ENCODE data around the gene COPG2.
"Not testable (repeated sequence)": the region's sequence is repeated elsewhere in the genome, so short reads cannot be mapped to it uniquely, and the experiment has no call there.

COPG2 gene, protein sequence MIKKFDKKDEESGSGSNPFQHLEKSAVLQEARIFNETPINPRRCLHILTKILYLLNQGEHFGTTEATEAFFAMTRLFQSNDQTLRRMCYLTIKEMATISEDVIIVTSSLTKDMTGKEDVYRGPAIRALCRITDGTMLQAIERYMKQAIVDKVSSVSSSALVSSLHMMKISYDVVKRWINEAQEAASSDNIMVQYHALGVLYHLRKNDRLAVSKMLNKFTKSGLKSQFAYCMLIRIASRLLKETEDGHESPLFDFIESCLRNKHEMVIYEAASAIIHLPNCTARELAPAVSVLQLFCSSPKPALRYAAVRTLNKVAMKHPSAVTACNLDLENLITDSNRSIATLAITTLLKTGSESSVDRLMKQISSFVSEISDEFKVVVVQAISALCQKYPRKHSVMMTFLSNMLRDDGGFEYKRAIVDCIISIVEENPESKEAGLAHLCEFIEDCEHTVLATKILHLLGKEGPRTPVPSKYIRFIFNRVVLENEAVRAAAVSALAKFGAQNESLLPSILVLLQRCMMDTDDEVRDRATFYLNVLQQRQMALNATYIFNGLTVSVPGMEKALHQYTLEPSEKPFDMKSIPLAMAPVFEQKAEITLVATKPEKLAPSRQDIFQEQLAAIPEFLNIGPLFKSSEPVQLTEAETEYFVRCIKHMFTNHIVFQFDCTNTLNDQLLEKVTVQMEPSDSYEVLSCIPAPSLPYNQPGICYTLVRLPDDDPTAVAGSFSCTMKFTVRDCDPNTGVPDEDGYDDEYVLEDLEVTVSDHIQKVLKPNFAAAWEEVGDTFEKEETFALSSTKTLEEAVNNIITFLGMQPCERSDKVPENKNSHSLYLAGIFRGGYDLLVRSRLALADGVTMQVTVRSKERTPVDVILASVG

DNA sequence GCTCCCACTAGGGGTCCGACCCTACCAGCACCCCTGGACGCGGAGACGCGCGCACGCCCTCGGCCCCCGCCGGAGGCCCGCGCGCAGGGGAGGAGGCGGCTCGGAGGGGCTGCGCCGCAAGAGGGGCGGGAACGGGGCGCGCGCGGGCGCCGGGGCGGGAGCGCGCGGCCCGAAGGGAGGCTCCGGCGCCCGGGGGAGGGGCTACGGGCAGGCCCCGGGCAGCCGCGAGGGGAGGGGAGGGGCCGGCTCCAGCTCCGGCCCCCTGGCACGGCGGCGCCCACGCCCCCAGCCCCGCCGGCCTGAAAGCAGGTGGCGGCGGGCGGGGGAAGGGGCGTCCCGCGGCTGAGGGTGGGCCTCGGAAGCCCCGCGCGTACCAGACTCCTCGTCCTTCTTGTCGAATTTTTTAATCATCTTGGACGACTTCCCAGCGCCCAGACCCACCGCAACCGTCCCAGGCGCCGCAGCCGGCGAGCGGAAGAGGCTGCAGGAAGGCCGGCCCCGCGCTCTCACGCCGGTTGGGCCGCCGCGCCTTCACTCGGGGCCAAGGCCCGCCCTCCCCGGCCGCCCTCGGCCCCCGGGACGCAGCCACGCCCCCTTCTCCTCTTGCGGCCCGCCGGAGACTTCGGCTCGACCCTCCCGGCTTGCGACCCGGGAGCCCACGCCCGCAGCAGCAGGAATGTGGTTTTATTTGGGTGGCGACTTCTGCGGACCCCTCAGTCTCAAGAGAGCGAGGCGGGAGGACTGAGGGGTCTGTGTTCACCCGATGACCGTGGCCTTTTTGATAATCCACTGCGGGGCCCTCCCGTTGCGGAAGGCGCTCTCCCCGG, at the start of gene COPG2:
Gene COPG2, minus strand, starts transcription at position 491 of the 827 bp plus-strand sequence. Its CDS starts 80 bp downstream, at position 411.
- DNase-seq (ENCODE audit: low spot score): peak; percentile 100

DNA sequence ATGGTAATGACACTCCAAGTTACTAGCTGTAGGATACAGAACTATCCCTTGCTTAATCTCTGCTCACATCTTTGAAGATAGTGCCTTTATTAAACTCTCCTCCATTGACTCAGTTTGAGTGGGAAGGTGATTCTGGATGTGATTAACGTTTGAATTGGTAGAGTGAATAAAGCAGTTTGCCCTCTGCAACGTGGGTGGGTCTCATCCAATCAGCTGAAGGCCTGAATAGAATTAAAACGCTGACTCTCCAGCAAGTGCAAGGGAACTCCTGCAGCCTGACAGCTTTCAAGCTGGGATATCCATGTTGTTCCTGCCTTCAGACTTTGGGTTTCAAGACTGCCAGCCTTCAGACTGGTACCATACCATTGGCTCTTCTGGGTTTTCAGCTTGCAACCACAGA, 43.9 kb upstream of the COPG2 start:
- no peak for DNase-seq (ENCODE audit: low spot score)

DNA sequence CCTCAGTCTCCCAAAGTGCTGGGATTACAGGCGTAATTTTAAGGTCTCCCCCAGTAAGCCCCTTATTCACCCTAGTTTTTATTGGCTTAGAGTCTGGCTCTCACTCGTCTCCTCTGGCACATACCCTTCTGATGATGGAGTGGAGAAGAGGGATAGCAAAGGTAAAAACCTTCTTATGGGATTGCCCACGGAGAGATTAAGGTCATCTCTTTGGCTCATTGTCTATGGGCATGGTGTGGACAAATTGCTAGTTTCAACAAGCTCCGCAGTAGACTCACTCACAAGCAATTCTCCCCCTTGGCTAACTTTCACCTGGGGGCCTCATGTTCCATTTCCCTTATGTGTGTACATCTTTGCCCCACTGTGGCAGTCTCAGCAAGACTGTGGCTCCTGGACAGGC, 40.2 kb upstream of the COPG2 start:
- DNase-seq (ENCODE audit: low spot score): no peak

DNA sequence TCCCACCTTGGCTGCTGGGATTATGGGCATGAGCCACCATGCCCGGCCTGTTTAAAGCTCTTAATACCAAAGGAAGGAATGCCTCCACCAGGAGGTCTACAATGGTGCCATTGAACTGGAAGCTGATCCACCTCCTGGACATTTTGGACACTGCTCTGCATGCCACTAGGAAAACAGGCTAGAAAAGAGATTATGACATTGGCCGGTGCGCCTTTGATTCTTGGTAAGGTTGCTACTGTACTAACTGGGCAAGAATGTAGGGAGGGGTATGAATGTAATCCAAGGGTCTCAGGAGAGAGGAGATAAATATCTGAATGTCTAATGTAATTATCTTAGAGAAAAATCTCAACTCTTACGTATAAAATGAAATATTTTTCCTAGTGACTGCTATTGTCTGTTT, 39.5 kb upstream of the COPG2 start:
- no peak for DNase-seq (ENCODE audit: low spot score)

DNA sequence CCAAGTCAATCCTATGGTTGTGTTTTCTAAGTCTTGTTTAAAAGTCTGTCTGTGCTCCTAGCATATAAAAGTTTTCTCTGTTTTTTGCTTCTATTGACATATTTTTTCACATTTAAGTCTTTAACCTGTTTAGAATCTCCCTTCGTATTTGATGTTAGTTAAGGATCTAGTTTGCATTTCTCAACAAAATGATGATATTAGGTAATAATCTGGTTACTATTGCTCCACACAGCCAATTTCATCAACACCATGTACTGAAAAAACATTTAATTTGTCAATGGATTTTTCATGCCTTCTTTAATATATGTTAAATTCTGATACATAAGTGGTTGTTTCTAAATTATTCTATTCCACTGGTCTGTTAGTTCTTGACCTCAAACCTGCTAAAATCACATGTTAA, 35.3 kb upstream of the COPG2 start:
- DNase-seq (ENCODE audit: low spot score): no peak

DNA sequence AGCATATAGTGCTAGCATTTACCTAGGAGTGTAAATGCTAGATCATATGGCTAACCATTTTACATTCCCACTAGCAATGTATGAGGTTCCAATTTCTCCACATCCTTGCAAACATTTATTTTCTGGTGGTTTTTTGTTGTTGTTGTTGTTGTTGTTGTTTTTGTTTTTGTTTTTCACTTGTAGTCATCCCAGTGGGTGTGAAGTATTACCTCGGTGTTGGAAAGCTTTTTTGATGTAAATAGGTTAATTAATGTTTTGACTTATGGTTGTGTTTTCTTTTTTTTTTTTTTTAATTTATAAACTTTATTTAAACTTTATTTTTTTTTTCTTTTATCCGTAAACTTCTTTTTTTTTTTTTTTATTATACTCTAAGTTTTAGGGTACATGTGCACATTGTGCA, 33.1 kb upstream of the COPG2 start:
- DNase-seq (ENCODE audit: low spot score): no peak

DNA sequence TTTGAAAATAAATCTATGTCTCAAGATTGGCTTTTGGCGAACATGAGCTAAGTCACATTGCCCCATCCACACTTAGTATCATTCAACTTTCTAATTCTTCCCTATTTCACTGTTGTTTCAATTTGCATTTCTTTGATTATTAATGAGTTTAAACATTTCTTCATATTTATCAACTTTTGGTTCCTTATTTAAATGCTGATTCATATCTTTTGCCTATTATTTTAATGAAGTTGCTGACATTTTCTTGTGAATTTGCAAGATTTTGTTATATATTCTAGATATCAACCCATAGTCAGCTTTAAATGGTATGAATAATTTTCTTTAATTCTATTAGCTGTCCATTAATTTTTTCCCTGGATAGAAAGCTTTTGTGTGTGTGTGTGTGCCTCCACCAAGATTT, 32.2 kb upstream of the COPG2 start:
- DNase-seq (ENCODE audit: low spot score): no peak

DNA sequence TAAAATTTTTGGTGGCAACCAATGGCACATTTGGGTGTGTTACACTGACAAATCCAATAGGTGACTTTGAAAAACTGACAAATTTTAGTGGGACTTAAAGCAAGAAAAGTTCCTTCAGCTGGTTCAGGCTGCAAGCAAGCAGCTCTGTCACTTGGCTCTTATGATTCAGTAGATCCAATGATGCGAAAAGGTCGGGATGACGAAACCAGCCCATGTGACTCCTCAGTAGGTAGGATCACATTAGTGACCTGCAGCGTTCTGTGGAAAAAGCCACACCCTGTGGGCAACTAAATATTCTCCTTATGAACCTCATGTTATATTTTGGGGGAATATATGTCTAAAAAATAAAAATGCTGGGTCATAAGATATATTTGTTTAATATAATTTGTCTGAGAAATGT, 31.1 kb upstream of the COPG2 start:
- DNase-seq (ENCODE audit: low spot score): no peak

DNA sequence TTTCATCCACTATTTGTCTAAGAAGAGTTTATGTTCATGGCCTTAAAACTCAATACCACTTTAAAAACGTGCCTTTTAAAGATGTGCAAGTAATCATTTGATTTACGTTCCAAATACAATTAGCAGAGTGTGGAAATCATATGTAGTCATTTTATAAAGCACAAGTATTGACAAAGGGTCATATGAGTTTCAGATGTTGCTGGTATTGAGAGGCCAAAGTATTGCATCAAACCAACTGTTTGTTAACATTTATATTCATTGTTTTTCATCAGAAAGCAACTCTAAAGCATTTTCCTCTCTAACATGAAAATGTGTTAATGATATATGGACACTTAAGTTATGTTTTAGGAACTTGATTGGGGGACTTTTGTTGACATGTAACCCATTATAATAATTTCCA, 29.3 kb upstream of the COPG2 start:
- no peak for DNase-seq (ENCODE audit: low spot score)

DNA sequence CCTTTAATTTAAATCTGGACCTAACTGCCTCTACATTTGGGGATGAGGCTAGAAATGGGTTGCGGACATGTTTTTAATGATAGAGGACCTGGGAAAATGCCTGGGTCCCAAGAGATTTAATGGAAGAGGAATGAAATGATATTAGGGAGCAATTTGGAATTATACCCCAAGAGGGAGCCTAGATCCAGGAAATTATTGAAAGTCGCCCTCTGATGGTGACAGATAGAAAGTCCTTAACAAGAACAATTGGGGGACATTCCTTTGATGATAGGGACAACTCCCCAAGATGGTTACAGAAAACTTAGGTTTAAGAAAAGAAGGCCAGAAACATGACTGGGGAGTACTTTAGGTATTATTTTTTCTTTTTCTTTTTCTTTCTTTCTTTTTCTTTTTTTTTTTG, 27.3 kb upstream of the COPG2 start:
- DNase-seq (ENCODE audit: low spot score): peak; percentile 39

DNA sequence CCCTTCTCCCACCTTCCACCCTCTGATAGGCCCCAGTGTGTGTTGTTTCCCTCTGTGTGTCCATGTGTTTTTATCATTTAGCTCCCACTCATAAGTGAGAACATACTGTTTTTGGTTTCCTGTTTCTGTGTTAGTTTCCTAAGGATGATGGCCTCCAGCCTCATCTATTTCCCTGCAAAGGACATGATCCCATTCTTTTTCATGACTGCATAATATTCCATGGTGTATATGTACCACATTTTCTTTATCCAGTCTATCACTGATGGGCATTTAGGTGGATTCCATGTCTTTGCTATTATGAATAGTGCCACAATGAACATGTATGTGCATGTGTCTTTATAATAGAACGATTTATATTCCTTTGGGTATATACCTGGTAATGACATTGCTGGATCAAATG, 23.8 kb upstream of the COPG2 start:
- DNase-seq (ENCODE audit: low spot score): not testable (repeated sequence)

DNA sequence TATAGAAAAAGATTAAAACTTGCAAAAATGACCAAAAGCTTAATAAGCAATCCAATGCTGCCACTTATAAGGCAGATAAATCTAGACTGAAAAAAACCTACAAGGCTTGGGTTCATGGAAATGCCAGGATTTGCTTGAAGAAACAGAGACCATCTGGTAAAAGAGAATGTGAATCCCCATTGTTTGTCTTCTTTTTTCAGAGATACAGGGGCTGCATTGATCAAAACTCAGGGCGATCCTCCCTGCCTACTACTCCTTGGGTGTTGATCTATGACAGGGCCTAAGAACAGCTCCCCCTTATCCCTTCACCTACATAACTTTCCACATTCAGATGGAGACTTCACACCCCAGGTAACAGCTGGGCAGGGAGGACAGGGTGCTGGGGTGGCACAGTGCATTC, 21.1 kb upstream of the COPG2 start:
- DNase-seq (ENCODE audit: low spot score): no peak

DNA sequence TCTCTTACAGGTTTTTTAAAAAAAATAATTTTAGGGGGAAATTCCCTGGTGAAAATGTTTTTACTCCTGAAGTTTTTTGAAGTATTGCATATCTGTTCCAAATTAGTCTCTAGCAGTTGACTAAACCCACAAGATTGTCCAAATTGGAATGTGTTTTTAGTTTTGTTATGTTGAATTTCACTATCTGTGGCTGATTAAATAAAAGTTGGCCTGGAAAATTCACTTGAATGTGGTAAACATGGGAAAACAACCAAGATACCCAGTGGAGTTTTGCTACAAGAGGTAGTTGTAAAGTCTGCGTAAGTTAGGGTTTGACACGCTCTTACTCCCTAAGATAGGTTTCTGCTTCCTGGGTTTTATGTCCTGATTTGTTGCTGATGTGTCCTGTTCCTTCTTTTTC, 14.5 kb upstream of the COPG2 start:
- DNase-seq (ENCODE audit: low spot score): no peak

DNA sequence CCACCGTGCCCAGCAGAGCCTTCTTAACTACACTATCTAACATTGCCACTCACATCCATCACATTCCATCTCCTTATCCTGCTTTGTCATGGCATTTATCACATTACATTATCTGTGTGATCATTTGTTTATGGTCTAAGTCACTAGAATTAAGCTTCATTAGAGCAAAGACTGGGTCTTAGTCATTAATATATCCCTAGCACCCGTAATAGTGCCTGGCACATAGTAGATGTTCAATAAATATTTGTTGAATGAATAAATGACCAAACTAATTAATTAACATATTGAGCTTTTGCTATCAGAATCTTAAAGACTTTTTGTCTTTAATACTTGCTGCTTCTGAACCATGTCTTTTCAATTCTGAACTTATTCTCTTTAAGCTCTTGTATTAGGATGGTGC, 5.9 kb upstream of the COPG2 start:
- no peak for DNase-seq (ENCODE audit: low spot score)

DNA sequence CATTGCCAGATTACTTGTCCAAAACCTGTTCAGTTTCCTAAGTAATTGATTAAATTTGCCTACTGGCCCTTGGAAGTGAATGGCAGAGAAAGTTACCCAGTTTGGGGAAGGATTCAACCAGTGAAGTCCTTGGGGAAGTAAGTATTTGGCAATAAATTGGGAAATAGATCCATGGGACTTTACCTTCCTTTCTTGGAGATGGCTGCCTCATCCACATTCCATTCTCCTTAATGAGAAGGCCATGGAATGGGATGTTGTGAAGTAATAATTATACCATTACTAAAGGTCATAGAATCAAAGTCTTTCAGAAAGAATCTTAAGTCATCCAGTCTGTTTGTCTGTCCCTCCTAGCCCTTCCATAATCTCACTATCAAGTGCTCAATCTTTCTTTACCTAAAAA, 4.5 kb upstream of the COPG2 start:
- DNase-seq (ENCODE audit: low spot score): no peak

DNA sequence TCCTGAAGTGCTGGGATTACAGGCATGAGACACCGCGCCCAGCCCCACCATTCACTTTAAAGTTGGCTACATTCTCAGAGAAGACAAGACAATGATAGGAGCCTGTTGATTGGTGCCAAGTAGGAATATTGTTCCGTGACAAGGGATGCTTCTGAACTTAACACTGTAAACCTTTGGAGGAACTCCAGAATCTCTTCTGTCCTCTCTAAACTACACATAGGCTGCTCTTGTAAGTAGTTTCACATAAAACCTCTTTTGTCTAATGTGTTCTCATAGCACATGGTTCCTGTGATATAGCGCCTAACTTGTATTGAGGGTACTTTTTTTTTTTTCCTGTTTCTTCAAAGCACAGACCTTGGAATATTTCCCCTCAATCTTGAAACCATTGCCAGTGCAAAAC, 3.6 kb upstream of the COPG2 start:
- DNase-seq (ENCODE audit: low spot score): no peak

DNA sequence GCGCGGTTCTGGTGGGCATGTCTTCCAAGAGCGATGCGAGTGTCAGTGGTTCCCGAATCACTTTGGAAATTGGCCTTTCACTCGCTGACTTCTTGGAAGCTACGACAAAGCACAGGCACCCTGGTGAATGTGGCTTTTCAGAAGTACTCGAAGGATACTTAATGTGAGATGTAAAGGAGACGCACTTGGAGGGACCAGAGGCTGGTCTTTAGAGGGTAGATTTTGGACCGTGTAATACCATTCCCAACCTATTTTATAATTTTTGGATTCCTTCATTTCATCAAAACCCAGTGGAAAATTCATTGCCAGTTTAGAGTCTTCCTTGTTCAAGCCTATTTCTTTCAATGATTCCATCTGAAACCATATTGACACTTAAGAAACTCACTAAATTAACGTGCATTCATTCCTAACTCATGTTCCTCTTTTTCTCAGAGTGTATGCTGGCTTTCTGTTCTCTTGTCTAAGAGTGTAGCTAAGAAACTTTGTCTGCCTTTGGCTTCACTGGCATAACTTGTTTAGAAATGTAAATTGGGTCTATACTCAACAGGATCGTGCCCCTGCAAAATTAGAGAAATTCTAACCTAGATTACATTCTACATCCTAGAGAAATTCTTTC, 645 bp upstream of the COPG2 start:
- DNase-seq (ENCODE audit: low spot score): no peak

DNA sequence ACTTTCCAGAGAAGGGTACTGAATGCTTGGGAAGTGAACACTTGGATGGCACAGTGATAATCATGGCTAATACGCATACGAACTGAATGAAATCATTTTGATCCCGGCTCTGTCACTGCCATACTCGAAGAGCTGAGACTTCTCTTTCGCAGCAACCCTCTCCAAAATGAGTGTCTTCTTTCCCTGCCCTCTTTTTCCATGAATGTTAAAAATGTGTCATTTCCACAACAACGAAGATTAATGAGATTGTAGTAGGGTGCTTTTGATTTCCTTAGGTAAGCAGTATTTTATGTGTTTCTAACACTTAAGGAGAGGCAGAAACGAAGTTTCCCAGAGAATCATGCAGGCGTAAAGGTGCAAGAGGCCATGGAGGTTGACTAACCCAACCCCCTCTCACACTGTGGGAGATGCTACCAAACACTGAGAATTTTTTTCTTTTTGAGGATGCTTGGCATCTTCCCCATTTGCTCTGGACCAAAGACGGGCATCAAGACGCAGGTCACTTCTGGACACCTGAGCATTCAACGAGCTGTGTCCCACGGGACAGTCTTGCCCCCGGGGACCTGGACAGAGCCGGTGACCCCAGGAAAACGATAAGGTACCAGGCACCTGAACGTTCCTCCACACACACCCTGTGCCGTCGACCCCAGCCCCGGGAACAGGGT, 823 bp downstream of the COPG2 start:
- no peak for DNase-seq (ENCODE audit: low spot score)

DNA sequence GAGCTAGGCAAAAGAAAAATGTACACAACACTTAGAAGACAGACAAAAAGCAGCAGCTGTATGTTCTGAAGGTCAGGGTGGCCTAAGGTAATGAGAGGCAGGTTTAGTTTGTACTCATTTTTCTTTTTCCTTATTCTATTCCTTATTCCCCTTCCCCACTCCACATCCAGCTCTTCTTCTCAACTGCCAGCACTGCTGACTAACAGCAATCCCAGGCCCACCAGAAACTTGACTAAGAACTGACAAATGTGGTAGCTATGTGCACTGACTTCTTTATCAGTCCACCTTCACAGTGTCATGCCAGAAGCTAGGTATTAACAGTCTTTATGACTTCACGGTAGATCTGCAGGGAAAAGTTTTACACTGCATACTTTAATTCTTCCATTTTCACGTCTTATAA, 6.1 kb downstream of the COPG2 start:
- no peak for DNase-seq (ENCODE audit: low spot score)

DNA sequence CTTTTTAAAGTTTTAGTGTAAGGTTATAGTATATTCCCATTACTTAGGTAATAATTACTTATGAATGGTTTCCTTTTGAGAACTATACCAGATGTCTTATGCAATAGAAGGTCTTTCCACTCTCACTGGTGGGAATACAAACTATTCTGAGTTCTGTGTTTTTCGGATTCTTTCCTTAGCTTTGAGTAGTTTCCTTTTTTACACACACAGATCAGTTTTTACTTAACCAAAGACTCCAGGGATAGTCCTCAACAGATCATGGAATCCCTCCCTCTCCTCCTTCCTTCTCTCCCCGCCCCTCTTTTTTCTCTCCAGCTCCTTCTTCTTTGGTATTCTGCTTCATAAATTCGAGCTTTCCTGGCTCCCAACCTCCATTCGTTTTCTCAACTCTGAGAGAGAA, 13.3 kb downstream of the COPG2 start:
- DNase-seq (ENCODE audit: low spot score): no peak

DNA sequence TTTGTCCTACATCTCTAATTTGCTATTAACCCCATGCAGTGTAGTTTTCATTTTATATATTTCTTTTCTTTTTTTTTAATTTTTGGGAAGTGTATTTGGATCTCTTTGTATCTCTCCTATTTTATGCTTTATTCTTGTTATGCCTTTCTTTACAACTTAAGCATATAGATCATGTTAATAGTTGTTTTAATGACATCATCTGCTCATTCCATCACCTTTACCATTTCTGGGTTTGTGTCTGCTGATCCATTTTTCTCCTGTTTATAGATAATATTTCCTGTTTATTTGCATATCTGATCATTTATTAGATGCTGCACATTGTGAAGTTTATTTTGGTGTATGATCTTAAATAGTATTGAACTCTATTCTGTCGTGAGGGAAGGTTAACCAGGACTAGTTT, 13.7 kb downstream of the COPG2 start:
- DNase-seq (ENCODE audit: low spot score): no peak

Data from D341Med (cell line).